ENCODE measurements around the gene ECT2.
"Not testable (repeated sequence)": the region's sequence is repeated elsewhere in the genome, so short reads cannot be mapped to it uniquely, and the experiment has no call there.

The ECT2 gene

DNA sequence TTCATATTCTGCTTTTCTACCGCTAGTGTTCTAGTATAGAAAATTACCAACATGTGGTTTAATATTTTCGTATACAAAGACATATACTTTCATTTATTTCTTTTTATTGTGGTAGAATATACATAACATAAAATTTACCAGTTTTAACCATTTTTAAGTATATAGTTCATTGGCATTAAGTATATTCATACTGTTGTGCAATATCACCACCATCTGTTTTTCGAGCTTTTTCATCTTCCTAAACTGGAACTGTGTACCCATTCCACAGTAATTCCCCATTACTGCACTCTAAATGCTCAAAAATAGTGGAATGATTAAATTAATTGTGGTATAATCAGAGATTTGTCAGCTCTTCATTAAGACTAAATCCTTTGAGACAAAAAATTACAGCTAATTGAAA is 62.9 kb downstream of the ECT2 start:
- DNase-seq, result no peak

- no peak for DNase-seq
These were observed 64.2 kb downstream of the ECT2 start for GRCh38 chr3:172814738-172815137.

DNA sequence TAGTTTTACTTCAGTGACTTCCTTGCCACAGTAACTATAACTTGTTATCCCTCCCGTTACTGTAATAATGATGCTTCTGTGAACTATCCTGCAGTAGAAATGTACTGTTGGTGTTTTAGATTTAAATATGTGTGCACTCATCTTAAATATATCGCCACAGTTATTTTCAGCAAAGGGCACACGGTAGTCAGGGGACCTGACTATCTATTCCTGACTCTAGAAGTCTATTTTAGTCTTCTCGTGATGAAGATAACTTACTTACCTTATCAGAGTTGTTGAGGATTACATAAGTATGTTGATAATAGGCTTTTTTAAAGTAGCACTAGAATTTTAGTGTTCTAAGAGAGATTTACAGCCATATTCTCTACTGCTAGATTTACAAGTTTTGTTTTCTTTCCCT is 65.3 kb downstream of the ECT2 start:
- DNase-seq, result no peak

DNA sequence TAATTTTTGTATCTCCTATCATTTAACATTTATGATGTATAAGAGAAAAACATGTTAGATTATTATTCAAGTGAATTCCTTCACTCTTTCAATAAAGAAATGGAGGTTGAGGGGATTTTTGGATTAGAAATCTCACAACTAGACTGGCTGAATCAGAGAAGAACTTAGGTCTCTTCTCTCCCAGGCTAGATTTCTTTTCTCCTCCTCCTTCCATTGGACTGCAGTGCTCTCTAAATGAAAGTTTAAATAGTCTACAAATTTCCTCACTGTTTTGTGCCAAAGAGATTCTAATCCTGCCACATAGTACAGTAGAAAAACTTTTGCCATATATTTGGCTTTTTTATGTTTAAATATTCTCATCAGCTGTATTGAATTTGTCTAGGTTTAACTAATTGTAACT is 65.8 kb downstream of the ECT2 start:
- no peak for DNase-seq

DNA sequence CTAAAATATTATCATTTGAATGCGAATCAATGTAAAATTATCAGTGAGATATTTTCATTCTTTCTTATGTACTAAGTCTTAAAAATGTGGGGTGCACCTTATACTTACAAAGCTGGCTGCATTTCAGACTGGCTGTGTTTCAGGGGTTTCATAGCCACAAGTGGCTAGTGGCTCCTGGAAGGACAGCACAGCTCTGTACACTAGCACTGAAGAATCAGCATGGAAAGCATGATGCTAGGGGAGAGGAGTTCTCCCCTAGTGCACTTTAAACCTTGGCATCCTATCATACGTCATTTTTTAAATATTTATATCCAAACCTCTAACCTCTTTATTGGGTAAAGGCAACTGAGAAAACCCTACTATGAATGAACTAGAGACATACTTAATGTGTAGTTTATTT is 66.4 kb downstream of the ECT2 start:
- DNase-seq, result no peak

DNA sequence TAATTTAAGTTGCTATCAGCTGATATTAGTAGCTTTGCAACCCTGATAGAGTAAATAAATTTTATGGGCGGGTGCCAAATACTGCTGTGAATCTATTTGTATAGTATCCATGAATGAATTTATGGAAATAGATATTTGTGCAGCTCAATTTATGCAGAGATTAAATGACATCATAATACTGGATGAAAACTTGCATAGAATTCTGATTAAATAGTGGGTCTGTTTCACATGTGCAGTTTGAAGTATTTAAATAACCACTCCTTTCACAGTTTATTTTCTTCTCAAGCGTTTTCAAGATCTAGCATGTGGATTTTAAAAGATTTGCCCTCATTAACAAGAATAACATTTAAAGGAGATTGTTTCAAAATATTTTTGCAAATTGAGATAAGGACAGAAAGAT is 70.0 kb downstream of the ECT2 start:
- DNase-seq, result no peak

- DNase-seq, result no peak
These were observed 73.7 kb downstream of the ECT2 start for GRCh38 chr3:172824229-172824628.

GRCh38 chr3:172827231-172827630 is 76.7 kb downstream of the ECT2 start:
- DNase-seq, result not testable (repeated sequence)

DNA sequence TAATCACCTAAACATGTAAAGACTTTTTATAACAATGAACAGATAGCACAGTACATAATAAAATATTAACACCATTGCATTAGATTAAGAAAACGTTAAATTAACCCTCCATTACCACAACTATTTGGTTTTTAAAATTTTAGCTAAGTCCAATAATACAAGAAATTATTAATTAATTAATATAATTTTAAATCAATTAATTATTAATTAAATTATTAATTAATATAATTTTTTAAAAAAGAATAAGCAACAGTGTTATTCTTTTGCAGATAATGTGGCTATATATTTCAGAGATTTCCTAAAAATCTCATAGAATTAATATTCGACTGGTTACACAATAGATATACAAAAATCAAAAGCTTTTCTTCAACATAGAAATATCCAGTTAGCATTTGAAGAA is 82.5 kb downstream of the ECT2 start:
- DNase-seq, result no peak

DNA sequence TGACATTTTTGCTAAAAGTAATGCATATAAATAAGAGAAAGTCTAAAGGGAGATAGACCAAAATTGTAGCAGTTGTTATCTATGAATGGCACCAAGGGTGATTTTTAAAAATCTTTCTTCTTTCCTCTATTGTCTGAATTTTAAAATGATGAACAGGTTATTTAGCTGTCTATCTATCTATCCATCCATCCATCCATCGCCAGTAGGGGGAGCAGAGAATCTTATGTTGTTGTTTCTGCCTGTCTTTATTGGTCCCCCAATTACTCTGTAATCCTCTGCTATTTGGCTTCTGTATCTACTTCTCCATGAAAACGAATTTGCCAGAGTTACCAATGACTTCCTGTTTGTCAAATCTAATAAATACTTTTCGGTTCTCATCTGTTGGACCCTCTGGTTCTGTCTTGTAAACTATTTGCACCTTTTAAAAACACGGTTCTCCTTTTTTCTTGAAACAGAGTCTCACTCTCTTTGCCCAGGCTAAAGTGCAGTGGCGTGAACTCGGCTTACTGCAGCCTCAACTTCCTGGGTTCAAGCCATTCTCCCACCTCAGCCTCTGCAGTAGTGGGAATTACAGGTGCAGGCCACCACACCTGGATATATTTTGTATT is 86.0 kb downstream of the ECT2 start:
- no peak for DNase-seq

DNA sequence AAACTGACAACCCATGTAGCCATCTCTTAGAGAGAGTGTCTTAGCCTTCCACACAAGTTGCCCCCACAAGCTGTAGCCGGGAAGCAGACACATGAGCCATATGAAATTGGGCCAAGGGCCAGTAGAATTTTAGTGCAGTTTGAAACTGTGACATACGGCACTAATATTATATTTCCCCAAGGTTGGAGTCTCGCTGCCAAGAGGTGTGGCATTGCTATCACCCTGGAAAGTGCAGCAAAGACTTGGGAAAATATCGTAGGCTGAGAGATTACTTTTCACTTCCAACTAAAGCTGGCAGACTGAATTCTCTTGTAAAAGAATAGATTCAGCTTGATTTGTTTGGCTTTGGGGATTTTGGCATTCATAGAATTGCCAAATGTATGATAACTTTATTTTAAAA is 89.2 kb downstream of the ECT2 start:
- no peak for DNase-seq

DNA sequence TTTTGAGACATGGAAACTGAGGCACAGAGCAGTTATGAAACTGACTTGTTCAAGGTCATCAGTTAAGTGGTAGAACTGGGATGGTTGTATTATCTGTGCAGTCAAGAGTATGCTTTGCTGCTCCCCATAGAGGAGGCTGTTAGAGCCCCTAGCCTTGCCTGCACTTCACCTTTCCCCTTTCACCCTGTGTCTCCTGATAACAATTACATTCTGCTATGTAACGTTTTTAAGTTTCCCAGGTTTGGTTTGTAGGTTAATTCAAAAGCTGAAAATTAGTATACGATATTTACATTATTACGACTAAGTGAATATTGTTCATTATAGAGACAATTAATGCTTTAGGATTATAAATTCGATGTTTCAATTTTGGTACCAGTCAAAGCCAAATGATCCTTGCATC is 89.9 kb downstream of the ECT2 start:
- no peak for DNase-seq

DNA sequence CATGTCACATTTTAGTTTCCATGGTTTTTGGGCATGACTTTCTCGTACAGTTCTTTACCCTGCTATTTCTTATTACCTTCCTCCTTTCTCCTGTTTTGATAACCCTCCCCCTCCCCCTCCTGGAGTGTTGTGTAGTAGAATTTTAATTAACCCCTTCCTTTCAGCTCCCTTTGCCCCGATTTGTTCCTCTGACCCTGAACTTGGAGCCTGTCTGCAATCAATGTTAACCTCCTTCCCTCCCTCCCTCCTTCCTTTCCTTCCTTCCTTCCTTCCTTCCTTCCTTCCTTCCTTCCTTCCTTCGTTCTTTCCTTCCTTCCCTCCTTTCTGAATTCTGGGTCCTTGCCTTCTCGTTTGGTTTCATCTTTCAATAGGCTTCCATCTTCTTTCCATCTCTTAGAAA is 90.4 kb downstream of the ECT2 start:
- DNase-seq, result no peak

DNA sequence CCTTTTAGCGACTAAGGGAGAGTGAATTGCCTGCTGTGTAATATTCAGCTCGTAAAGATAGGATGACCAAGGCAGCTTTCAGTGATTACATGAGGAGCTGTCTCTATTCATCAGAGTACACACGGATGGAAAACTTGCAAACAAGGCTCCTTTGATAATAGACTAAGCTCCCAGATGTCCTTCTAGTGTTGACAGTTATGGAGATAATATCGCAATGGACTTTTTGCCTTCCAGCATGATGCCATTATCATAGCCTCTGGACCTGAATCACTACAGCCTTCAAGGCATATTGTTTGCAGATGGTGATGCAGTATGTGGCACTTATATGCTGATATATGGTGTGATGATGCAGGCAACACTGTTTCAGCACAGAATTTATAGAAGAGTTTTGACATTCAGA is 93.9 kb downstream of the ECT2 start:
- DNase-seq, result no peak

DNA sequence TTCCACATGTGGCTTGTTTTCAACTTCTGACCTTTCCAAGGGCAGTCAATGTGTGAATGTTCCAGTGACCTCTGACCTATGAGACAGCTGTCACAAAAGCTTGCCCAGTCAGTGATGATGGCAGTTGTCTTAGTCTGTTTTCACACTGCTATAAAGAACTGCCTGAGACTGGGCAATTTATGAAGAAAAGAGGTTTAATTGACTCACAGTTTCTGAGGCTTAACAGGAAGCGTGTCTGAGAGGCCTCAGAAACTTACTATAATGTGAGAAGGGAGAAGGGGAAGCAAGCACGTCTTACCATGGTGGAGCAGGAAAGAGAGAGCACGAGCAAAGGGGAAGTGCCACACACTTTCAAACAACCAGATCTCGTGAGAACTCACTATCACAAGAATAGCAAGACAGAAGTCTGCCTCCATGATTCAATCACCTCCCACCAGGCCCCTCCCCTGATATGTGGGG is 95.6 kb downstream of the ECT2 start:
- no peak for DNase-seq

DNA sequence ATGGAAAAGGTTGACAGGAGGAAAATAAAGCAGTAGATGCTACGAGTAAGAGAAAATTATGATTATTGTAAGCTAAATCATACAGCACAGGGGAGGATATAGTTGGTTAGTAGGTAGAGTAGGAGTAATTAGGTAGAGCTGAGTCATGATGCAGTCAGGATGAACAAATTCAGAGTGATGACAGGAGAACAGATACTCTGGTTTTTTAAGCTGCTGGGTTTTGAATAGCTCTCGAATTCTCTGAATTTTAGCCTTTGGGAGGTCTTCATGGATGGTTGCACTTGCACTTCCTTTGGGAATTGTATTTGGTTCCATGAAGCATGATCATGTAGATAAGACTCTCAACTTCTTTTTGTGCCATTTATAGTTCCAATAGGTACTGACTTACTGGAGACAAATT is 96.2 kb downstream of the ECT2 start:
- DNase-seq, result no peak

GRCh38 chr3:172847292-172847691 is 96.8 kb downstream of the ECT2 start:
- no peak for DNase-seq

GRCh38 chr3:172848910-172849309 is 98.4 kb downstream of the ECT2 start:
- DNase-seq, result no peak

- no peak for DNase-seq
These were observed 102.5 kb downstream of the ECT2 start for GRCh38 chr3:172853005-172853404.

DNA sequence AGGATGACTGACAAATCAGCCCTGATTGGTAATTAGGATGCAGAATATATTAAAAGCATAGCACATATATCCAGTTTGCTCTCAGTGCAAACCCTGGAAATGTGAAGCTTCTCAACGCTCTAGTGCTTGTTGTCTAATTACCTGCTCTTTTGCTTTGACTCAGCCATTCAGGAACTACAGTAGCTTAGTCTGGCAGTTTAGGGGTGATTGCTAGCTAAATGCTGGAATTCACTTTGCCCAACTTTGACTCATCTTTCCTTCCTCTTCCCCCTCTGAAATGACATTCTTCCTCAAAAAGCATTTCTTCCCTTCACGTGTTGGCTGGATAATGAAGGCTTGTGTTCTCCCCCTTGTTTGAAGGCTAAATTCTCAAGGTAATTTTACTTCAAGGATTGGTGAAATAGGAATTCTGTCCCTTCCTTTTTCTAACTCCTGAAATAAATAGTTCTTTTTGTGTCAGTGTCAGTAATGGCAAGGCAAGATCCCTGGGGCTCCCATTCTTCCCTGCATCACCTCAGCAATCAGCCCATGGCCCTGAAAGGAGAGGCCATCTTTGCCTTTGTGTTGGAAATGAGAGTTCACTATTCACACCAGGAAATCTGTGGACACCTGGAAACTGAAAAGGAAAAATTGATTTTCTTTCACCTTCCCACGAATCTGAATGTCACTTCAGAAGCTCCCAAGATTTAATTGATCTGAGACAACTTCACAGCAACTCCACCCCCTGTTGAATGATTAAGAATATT is 103.6 kb downstream of the ECT2 start:
- no peak for DNase-seq

DNA sequence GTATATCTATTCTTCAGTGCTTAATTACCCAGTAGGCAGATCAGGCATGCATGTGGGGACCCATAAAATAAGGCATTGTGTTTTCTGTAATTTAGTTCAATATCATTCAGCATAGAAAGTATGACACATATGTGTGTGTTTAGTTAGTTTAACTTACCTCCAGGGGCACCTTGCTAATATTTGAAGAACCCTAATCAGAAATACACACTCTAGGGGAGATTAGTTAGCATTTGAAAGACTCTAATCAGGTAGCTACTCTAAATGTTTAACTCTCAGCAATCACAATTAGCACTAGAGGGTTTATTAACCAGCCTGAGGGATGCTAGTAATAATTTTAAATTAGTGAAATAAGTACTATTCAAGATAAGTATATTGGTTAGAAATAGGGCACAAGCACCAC is 104.5 kb downstream of the ECT2 start:
- DNase-seq, result no peak

DNA sequence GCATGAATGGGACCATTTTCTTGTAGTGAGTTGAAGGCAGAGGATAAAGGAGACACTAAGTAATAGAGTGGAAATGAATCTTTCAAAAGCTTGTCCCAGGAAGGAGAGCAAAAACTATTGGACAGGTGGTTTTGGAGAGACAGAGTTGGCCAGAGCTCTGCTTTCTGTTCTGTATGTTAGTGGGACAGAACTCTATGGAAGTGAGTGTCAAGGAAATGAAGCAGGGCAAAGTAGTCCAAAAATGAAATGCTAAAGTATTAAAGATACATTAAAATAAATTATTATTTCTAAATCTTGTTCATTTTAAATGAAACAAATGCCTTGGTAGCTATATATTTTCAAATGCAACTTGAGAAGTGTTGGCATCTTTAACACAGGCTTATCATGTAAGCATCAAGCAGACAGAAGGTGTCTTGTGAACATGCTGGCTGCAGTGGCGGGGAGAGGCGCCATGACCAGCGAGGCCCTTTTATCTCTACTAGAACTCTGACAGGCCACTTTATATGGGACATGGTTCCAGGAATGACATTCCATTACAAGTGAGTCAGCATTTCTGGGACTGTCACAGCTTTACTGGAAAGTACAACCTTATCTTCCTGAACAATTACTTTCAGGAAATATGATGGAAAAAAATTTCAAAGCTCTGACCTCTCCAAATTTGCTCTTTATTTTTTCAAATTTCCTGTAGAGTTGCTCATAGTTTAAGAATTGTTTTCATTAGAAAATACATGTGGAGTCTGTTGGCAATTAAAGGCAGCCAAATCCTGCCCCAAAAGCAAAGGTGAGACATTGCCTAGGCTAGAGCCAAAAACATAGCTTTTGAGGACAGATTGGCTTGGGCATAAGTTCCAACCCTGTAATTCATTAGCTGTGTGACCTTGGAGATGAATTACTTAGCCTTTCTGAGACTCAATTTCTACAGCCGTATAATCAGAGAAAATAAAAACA is 106.5 kb downstream of the ECT2 start:
- DNase-seq, result no peak

- DNase-seq, result no peak
These were observed 108.5 kb downstream of the ECT2 start for GRCh38 chr3:172859041-172859440.
